ENCODE measurements around the gene WDR18. TPM values are rescaled to one million over a fixed set of nuclear protein-coding genes. Genes with fewer than 3 reads are reported as not detected.

WDR18 gene
- total RNA-seq, 1 experiment from 2014 or later: 44.0 TPM

GRCh38 chr19:1004803-1005664 lies 20.9 kb downstream of the WDR18 start:
- no peaks in the 10 kb centered on the region for H3K9me3 ChIP-seq (ENCODE audit: control insufficient read depth, insufficient read depth, low read depth, low read length)
- intact Hi-C loops (cut with micrococcal nuclease; ENCODE audit: unreplicated experiment): no loop called here
- no peaks in the 10 kb centered on the region for H3K27me3 ChIP-seq (ENCODE audit: control insufficient read depth, insufficient read depth, low read length)
- H3K27ac ChIP-seq (ENCODE audit: low read length): no peak overlapping the region
- ATAC-seq (no peak), DNase-seq (ENCODE audit: low read depth, low spot score) (no peak)
- BruUV-seq (replicated peaks): no TSS peak
- no peaks in the 10 kb centered on the region for H3K36me3 ChIP-seq (ENCODE audit: control insufficient read depth, insufficient read depth, low read length)
- no peak for TF ChIP-seq REST (IDR thresholded peaks at IDR 0.05; ENCODE audit: insufficient read depth in 1 of 2, low read depth in 2 of 2, low read length in 1 of 2)
- TF ChIP-seq POLR2AphosphoS5 (IDR thresholded peaks at IDR 0.05; ENCODE audit: low read depth, low read length): no peak
- TF ChIP-seq TCF7L2 (IDR thresholded peaks at IDR 0.05; ENCODE audit: low read depth, low read length): no peak
- no peak for TF ChIP-seq SIN3A (IDR thresholded peaks at IDR 0.05; ENCODE audit: borderline replicate concordance, insufficient read depth, low read depth, low read length)
- TF ChIP-seq CTCF (IDR thresholded peaks at IDR 0.05): no peak
- CTCF ChIA-PET: no interaction called here
- no peaks in the 10 kb centered on the region; the same call in 1 of the 2 replicates for H3K4me1 ChIP-seq (ENCODE audit: control insufficient read depth, insufficient read depth, low read length)
- POLR2A ChIA-PET: no interaction called here
- no peak overlapping the region for H3K4me3 ChIP-seq (ENCODE audit: low read depth in 2 of 2, low read length in 2 of 2)
- in situ Hi-C loops (cut with HindIII; ENCODE audit: low pct_unique_long_range_greater_than_20kb, low sequenced_read_pairs): no loop called here

- H3K27me3 ChIP-seq (ENCODE audit: control insufficient read depth, insufficient read depth, low read length): no peaks in the 10 kb centered on the region
- no peak for DNase-seq (ENCODE audit: low read depth, low spot score)
- no peak overlapping the region for H3K27ac ChIP-seq (ENCODE audit: low read length)
- H3K36me3 ChIP-seq (ENCODE audit: control insufficient read depth, insufficient read depth, low read length): no peaks in the 10 kb centered on the region
- TF ChIP-seq REST (IDR thresholded peaks at IDR 0.05; ENCODE audit: insufficient read depth in 1 of 2, low read depth in 2 of 2, low read length in 1 of 2) (no peak), CTCF (IDR thresholded peaks at IDR 0.05) (peak; percentile 19), TCF7L2 (IDR thresholded peaks at IDR 0.05; ENCODE audit: low read depth, low read length) (no peak)
- ATAC-seq: no peak
- H3K9me3 ChIP-seq (ENCODE audit: control insufficient read depth, insufficient read depth, low read depth, low read length): no peaks in the 10 kb centered on the region
- POLR2A ChIA-PET: no interaction called here
- no peak overlapping the region for H3K4me3 ChIP-seq (ENCODE audit: low read depth in 2 of 2, low read length in 2 of 2)
- intact Hi-C loops (cut with micrococcal nuclease; ENCODE audit: unreplicated experiment) (no loop called here), in situ Hi-C loops (cut with HindIII; ENCODE audit: low pct_unique_long_range_greater_than_20kb, low sequenced_read_pairs) (no loop called here)
- BruUV-seq (replicated peaks): no TSS peak
- no peaks in the 10 kb centered on the region; the same call in 1 of the 2 replicates for H3K4me1 ChIP-seq (ENCODE audit: control insufficient read depth, insufficient read depth, low read length)
- CTCF ChIA-PET: no interaction called here
Observed at GRCh38 chr19:1006711-1007398, 22.7 kb downstream of the WDR18 start.
